HG03442 (cell line): Measurements from ENCODE around the gene RGS3.
"Not testable (repeated sequence)": the region's sequence is repeated elsewhere in the genome, so short reads cannot be mapped to it uniquely, and the experiment has no call there.

Experiments
- ATAC-seq: cut with Tn5 transposase; IDR thresholded peaks from one replicate; pipeline ENCODE4 v1.9.1; 2021; ENCODE audit warnings: mild to moderate bottlenecking, moderate library complexity; ENCODE audit not compliant: unreplicated experiment

RGS3 gene

DNA sequence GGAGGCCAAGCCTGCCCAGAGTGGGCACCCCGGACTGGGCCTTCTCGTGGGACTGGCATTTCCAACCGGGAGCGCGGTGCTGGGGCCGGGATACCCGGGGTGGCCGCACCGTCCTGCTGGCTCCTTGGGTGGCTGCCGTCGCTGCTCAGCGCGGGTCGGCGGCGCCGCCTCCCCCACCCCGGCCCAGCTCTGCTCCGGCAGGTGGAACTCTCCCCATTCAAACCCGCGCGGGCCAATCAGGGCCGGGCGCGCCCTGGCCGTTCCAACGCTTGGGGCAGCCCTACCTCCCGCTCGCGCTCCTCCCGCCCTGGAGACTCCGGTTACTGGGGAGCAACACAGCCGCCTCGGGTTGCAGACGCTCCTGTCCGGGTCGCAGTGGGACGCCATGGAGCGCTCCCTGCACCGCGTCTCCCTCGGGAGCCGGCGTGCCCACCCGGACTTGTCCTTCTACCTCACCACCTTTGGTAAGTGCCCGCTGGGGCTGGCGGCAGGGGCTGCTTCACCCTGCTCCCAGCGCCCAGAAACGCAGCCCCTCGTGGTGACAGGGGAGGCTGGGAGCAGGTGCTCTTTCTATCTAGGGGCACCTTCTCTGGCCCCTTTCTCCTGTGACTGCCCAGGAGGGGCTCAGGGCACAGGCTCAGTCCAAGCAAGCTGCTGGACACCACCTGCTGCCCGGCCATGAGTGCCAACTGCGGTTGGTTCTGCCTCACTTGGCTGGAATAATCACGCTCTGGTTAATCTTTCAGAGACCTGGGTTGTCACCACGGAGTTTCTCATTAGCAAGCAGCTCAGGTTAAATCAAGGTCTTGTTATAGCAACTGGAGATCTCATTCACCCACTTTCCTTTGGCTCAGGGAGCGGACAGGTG lies at the start of gene RGS3:
Gene RGS3 (plus strand): TSS at position 310 of the 868 bp plus-strand sequence. CDS start 76 bp downstream, at position 386.
- ATAC-seq: no peak

DNA sequence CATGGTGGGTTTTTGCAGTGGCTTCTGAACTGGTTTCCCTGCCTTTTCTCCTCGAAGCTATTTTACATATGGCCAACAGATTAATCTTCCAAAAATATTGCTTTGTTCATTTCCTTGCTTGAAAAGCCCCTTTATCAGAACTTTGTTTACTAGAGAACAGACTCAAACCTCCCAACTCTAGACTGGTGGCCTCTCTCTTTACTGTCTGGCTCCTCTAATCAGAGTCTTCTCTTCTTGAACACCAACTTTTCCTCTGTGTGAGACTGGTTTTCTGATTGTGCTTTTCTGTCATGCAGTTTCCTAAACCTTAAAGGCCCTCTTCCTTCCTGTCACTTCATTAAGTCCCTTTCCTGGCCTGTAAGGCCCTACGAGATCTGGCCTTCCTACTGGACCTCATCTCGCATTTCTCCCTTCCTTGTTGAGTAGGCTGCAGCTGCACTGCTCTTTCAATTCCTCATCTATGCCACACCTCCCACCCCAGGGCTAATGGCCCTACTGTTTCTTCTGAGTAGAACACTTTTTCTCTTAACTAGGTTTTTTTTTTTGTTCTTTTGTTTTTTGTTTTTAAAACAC lies 47.3 kb upstream of the RGS3 start:
- peak; percentile 94 for ATAC-seq

DNA sequence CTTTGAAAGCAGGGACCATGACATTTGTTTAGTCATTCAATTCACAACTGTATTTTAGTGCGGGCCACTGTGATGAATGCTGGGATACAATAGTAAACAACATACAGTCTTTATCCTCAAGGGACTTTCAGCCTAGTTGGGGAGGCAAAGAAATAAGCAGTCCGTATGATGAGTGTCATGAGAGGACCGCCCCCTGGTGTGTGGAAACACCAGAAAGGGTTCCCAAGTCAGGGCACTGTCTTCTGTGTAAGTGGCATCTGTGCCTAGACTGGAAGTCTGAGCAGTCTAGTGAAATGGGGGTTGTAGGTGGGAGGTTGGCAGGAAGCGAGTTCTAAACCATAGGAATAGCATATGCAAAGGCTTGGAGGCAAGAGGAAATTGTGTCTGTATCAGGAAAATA lies 46.2 kb upstream of the RGS3 start:
- no peak for ATAC-seq

DNA sequence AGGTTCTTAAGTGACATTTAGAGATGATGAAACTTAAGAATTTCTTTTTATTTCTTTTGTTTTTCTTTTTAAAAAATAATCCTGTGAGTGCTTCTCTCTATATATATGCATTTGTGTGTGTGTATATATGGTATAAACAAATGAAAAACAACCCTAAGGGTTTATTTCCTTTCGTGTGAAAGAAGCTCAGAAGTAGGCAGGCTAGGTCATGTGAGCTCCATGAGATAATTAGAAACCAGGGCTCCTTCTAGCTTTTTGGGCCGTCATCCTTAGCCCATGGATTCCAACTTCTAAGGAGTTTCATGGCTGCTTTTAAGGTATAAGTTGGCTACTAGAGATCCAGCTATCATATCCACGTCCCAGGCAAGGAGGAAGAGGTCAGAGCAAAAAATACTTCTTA lies 41.8 kb upstream of the RGS3 start:
- ATAC-seq: no peak

DNA sequence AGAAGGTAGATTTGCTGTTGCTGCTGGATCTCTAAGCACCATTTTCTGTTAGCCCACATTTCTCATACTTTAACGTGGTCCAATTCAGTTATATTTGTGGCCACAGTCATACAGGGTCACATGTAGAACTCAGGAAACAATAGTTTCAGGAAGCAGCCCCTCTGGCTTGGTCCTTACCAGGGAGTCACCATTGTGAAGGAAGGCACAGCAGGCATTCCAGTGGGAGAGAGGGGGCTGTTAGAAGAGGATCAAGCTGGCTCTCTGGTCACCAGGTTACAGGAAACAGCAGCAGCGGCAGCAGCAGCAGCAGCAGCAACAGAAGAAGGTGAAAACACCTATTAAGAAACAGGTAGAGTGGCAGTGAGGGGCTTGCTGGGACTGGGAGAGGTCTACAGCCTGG lies 38.5 kb upstream of the RGS3 start:
- ATAC-seq: no peak

DNA sequence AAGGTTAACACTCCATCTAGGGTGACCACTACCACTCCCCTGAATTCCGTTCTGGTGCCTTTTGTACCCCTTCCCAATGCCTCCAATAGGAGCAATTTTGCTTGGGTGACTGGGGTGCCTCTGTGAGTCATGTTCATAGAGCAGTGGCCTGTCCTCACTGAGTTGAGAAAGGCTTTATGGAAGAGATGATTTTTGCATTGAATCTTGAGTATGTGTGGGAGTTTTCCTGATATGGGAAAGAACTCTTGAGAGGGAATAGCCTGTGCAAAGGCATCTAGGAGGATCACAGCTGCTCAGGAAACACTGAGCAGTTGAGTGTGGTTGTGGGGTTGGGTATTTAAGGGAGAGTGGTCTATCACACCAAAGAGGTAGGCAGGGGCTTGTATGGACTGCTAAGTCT lies 36.8 kb upstream of the RGS3 start:
- no peak for ATAC-seq

DNA sequence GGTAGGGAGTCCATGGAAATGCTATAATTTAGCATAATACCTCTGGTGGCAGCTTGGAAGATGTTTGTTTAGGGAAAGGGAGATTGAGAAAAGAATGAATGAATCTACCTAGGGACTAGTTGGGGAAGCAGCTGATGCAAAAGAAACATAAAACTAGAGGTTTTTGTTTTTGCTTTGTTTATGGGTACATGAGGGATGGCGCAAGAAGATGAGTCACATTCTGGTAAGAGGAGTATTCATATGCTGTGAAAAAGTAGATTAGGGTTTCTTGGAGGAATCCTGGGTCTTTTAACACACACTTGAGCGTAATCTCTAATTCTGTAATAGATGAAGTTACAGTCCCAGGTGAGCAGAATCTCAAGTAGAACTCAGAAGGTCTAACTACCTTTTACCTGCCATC lies 35.9 kb upstream of the RGS3 start:
- ATAC-seq: no peak

DNA sequence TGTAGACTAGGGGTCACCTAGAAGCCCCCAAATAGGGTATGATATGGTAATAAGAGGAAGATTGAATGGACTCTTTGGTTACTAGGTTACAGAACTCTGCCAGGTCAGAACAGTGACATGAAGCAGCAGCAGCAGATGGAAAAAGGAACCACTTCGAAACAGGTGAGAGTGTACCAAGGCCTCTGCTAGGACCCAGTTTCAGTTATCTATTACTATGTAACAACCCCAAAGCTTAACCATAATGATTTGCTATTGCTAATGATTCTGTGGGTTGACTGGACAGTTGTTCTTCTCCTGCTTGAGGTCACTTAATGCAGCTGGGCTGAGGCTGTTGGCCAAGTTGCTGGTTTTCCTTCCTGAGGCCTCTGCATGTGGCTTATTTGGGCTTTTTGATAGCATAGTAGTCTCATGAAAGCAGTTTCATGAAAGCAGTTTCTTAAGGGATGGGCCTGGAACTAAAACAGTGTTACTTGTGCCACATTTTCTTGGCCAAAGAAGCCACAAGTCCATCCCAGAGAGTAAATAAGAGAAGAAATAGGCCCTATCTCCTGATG lies 35.4 kb upstream of the RGS3 start:
- ATAC-seq: no peak

DNA sequence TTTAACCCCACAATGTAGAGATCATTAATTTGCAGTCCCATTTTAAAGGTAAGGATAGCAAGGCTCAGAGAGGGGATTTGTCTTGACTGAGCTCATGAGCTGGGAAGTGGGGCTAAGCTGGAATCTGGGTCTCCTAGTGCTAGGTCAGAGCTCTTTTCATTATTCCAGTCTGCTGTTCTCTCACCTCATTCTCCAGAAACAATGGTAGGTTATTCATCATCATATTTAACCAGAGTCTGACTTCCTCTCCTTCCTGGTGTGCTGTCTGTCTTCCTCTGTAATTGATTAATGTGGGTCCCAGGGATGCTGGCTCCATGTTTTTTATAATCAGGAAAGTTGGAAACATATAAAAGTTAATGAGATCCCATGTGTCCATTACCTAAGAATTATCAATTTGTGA lies 32.3 kb upstream of the RGS3 start:
- no peak for ATAC-seq

DNA sequence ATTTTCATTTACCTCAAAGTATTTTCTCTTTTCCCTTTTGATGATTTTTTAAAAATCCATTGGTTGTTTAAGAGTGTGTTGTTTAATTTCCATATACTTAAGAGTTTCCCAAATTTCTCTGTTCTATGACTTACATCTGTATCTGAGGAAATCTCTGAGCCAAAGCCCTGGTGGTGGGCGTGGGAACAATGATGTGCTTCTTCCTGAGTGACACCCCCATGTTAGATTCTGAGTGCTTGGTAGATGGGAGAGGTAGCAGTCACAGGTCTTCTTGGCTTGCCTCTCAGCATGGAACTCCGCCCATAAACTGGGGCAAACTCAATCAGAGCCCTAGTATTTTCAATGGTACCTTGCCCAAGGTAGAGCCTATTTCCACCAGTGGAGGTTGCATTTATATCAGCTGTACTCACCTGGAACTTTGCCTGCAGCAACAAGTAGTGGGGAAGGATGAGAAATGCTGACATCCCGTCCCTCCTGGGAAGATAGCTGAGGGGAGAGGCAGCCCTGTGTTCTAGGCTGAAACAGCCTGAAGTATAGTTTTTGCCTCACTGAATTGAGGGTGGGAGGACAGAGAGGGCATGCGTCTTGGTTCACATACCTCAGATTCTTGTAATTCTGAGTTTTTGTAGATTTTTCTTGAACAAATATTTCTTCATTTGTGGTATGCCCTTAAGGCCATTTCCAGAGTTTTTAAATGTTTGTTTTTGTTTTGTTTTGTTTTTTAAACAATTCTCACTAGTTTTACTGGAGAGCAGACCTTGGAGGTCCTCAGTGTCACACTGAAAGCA lies 26.6 kb upstream of the RGS3 start:
- ATAC-seq: no peak

DNA sequence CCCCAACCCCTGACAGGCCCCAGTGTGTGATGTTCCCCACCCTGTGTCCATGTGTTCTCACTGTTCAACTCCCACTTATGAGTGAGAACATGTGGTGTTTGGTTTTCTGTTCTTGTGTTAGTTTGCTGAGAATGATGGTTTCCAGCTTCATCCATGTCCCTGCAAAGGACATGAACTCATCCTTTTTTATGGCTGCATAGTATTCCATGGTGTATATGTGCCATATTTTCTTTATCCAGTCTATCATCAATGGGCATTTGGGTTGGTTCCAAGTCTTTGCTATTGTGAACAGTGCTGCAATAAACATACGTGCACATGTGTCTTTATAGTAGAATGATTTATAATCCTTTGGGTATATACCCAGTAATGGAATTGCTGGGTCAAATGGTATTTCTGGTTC lies 25.8 kb upstream of the RGS3 start:
- ATAC-seq: not testable (repeated sequence)

DNA sequence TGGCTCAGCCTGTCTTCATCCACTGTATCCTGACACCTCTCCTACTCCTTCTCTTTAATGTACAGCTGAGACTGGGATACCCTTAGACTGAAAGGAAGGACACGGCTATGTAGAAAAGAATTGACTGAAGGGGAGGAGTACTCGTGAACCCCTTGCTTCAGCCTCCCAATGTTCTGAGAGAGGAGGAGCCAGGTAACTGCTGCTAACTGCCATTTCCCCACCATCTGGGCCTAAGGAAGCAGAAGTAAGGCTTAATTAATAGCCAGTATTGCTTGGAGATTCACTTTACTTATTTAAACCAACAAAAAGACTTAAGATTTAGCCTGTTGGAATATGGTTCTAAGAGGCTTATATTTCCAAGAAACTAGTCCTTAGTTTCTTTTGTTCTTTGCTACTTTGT lies 18.8 kb upstream of the RGS3 start:
- no peak for ATAC-seq

DNA sequence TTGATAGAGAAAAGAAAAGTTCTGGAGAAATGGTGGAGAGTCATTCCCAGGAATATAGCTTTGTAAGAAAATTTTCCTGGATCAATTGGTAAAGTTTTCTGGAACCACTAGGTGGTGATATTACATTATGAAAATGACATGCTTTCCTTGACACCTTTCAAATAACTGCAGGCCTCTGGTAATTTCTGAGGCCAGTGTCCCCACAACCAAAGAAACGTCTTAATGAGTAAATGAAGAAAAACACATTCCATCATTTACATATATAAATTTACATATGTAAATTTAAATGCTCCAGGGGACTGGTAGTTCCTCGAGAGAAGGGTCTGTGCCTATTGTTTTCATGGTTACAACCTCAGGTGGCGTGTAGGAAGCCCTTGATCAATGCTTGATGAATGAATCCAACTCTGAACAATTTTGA lies 17.2 kb upstream of the RGS3 start:
- no peak for ATAC-seq

DNA sequence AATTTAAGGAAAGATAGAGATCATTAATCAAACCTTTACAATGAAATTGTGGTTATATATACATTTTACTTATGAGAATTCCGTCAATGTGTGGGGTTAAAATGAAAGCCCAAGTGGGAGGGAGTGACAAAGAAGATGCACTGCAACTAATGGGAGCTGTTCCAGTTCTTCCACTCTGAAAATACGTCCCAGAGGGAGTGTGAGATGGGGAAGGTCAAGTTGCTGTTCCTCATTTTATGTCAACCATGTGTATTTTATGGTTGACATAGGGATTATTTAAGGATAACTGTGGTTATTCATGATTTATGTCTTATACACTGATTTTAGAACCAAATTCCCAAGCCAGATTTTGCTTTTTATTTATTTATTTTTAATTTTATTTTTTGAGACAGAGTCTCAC lies 14.2 kb upstream of the RGS3 start:
- ATAC-seq: no peak

DNA sequence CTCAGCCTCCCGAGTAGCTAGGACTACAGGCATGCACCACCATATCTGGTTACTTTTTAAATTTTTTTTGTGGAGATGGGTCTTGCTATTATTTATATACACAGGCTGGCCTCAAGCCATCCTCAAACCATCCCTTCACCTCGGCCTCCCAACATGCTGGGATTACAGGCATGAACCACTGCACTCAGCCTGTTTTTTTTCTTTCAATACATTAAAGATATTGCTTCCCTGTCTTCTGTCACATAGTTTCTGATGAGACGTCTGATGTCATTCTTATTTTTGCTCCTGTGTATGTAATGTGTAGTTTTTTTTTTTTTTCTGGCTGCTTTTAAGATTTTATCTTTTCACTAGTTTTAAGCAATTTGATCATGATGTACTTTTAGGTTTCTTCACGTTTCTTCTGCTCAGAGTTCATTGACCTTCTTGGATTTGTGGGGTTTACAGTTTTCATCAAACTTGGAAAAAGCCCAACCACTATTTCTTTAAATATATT lies 11.4 kb upstream of the RGS3 start:
- no peak for ATAC-seq

DNA sequence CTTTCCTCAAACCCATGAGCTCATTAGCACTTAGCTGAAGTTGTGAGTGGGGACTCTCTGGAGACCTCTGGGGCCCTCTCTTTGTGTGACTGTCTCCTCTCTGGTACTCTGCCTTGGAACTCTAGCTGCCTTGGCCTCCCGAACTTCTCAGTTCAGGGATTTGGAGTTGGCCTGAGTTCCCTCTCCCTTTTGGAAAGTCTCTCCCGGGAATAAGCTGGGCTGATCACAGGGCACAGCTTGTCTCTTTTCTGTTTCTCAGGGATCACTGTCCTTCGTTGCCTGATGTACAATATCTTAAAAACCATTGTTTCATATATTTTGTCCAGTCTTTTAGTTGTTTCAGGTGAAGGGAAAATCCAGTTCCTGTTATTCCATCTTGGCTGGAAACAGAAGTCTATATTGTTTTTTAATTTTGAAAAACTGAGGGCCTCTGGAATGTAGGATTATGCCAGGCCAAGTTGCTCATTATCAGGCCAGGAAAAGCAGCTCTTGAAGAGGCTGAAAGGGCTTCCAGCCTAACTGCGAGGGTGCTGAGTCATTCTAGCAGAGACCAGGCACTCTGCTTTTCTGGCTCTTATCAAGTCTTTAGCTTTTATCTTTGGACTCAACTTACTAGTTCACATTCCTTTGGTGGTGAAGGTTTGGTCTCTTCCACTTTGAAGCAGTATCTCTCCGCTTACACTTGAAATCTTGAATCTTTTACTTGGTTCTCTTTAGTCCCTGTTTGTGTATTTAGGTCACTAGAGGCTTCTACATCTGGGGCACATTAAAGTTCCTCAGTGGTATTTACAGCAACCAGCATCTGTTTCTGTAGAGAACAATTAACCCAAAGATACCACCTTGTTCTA lies 8.4 kb upstream of the RGS3 start:
- no peak for ATAC-seq

DNA sequence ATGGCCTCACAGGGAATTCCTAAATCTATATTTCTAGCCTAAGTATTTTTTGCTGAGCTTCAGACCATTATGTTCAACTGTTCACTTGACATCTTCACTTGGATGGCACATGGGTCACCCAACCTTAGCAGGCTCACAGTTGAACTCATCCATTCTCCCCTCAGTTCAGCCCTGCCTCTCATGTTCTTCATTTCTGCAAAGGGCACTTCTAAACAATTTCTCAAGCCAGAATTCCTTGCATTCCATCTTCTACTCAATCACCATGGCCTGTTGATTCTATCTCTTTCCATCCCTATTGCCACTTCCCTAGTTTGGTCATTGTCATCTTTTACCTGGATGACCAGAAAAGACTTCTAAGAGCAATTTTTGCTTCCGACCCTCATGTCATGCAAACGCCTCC lies 7.3 kb upstream of the RGS3 start:
- no peak for ATAC-seq

DNA sequence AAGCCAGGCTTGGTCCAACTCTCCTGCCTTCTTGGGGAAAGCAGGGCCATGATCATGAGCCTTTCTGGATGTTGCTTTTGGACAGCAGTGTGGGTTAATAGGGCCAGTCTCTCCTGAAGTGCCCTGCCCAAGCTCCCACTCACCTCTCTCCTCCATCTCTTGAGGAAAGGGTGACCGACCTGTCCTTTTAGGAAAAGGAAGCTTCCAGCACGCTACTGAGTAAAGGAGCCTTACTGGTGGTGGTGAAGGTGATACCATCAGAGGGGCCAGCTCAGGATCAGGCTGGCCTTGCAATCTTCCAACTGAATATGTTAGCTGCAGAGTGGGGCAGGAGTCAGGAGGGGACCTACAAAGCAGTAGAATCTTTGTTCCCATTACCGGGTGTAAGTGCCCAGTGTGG lies 2.2 kb upstream of the RGS3 start:
- no peak for ATAC-seq

DNA sequence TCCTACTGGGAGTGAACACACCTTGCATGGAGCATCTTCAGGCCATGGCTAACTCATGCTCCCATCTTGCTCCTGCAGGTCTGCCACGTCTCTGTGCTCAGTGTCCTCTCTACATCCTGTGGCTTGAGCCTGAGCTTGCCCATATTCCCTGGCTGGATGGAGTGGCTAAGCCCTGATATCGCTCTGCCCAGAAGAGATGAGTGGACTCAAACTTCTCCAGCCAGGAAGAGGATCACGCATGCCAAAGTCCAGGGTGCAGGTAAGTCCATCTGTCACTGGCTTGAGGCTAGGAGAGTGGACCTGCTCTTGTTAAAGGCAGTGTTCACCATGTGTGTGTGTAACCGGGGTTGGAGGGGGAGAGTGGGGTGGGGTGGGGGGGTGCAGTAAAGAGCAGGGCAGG lies 1.6 kb upstream of the RGS3 start:
- no peak for ATAC-seq

DNA sequence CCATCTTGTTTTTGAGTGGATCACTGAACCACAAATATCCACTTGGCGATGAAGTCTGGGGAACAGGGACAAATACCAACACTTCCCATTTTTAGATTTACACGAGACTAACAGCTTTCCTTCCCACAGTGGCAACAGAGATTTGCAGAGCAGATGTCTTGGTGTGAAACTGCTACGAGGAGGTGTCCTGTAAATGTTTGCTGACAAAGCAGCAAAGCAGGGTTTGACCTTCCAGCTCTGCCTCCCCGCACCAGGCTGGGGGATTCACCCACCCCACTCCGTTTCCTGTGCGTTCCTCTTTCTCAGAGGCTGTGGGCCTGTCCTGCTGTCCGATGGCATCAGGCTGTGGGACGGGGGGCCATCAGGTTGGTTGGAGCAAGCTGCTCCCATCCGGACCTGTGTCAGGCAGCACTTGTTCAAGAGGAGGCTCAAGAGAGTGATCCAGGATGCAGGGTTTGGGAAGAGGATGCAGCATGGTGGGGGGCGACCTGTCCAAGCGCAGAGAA lies 693 bp upstream of the RGS3 start:
- ATAC-seq: no peak
